ENCODE results near the gene SERINC2. TPM values are rescaled to one million over a fixed set of nuclear protein-coding genes. Genes with fewer than 3 reads are reported as not detected.

The SERINC2 gene
- total and polyA plus RNA-seq, 2 of the 8 experiments (the other 6 are each of a cell fraction or from before 2014, with no cell fraction given) = 31.4 to 60.0 TPM

DNA sequence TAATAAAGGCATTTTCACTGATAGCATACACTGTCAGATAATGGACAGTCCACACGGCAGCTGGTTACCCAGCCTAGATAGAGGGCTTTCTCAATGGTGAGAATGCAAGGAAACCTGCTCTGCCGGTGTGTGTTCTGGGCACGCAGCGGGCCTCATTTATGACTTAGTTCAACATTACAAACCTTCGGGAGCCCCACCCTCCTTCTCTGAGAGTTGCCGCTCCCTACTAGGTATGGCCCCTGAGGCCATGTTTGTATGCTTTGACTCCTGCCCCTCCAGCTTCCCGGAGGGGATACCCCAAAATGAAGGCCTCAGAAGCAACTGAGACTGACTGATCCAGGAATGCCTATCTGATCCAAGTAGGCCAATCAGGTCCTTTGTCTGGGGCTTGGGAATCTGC, 22.9 kb upstream of the SERINC2 start (continued):
- TF ChIP-seq JUN (IDR thresholded peaks at IDR 0.05; ENCODE audit: low read depth, low read length) (no peak), GTF2F1 (IDR thresholded peaks at IDR 0.05; ENCODE audit: borderline replicate concordance, low read depth, low read length) (no peak)
- TF ChIP-seq, protein P1, sequence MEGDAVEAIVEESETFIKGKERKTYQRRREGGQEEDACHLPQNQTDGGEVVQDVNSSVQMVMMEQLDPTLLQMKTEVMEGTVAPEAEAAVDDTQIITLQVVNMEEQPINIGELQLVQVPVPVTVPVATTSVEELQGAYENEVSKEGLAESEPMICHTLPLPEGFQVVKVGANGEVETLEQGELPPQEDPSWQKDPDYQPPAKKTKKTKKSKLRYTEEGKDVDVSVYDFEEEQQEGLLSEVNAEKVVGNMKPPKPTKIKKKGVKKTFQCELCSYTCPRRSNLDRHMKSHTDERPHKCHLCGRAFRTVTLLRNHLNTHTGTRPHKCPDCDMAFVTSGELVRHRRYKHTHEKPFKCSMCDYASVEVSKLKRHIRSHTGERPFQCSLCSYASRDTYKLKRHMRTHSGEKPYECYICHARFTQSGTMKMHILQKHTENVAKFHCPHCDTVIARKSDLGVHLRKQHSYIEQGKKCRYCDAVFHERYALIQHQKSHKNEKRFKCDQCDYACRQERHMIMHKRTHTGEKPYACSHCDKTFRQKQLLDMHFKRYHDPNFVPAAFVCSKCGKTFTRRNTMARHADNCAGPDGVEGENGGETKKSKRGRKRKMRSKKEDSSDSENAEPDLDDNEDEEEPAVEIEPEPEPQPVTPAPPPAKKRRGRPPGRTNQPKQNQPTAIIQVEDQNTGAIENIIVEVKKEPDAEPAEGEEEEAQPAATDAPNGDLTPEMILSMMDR (IDR thresholded peaks at IDR 0.05; ENCODE audit: control extremely low read depth in 1 of 3, insufficient read depth in 1 of 3, low read depth in 1 of 3, low read length in 3 of 3) = no peak
